Measurements from ENCODE around the gene LMF1.

DNA sequence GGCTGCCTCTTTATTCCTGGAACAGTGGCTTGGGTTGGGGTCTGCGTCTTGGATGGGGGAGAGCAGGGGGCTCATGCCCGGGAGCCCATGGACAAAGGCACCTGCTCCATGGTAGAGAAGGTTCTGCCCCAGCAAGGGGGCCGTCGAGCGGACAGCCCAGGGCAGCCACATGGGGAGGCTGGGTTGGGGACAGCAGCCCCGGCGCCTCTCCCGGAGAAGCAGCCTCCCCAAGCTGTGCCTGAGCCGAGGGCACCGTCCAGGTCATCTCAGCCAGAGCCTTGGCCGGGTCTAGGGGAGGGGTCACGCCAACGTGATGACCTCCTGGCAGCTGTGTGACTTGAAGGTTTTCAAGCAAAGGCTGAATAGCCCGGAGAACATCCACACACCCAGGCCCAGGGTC, 137.4 kb downstream of the LMF1 start:
- TF ChIP-seq, protein P1, sequence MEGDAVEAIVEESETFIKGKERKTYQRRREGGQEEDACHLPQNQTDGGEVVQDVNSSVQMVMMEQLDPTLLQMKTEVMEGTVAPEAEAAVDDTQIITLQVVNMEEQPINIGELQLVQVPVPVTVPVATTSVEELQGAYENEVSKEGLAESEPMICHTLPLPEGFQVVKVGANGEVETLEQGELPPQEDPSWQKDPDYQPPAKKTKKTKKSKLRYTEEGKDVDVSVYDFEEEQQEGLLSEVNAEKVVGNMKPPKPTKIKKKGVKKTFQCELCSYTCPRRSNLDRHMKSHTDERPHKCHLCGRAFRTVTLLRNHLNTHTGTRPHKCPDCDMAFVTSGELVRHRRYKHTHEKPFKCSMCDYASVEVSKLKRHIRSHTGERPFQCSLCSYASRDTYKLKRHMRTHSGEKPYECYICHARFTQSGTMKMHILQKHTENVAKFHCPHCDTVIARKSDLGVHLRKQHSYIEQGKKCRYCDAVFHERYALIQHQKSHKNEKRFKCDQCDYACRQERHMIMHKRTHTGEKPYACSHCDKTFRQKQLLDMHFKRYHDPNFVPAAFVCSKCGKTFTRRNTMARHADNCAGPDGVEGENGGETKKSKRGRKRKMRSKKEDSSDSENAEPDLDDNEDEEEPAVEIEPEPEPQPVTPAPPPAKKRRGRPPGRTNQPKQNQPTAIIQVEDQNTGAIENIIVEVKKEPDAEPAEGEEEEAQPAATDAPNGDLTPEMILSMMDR (IDR thresholded peaks at IDR 0.05), result no peak
- TF ChIP-seq POLR2A (IDR thresholded peaks at IDR 0.05), result no peak

Measured in vagina (tissue), 2 donors.